GM21423 (cell line): Measurements from ENCODE around the gene PCDHGA9.
"Not testable (repeated sequence)": the region's sequence is repeated elsewhere in the genome, so short reads cannot be mapped to it uniquely, and the experiment has no call there.

Experiments used
- ATAC-seq: cut with Tn5 transposase; IDR thresholded peaks from one replicate; pipeline ENCODE4 v1.9.1; 2021; ENCODE audit warnings: mild to moderate bottlenecking, moderate library complexity; ENCODE audit not compliant: unreplicated experiment

PCDHGA9 gene

GRCh38 chr5:141383345-141383744, 19.2 kb upstream of the PCDHGA9 start:
- no peak for ATAC-seq

GRCh38 chr5:141384471-141385267, 17.9 kb upstream of the PCDHGA9 start:
- ATAC-seq: no peak

DNA sequence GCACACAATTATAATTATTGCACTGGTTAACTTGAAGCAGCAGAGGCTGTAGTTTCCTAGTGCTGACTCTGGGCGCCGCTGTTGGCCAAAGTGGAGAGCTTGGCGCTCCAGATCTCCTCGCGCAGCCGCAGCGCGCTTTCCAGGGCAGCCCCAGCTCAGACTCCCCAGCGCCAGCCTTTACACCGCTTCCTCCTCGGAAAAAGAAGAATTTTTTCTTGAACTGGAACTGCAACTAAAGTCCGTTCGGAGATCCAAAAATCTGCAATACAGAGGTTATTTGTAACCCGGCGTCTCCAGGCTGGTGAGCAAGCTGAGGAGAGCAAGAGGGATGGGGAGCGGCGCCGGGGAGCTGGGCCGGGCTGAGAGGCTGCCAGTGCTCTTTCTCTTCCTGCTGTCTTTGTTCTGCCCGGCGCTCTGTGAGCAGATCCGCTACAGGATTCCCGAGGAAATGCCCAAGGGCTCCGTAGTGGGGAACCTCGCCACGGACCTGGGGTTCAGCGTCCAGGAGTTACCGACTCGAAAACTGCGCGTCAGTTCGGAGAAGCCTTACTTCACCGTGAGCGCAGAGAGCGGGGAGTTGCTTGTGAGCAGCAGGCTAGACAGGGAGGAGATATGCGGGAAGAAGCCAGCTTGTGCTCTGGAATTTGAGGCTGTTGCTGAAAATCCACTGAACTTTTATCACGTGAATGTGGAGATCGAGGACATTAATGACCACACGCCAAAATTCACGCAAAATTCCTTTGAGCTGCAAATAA, 14.8 kb upstream of the PCDHGA9 start, which contains the start of gene PCDHGB4:
PCDHGB4 (plus strand) TSS at position 142 of the 755 bp plus-strand sequence; CDS start at position 329, 187 bp downstream.
- ATAC-seq: peak; percentile 79

DNA sequence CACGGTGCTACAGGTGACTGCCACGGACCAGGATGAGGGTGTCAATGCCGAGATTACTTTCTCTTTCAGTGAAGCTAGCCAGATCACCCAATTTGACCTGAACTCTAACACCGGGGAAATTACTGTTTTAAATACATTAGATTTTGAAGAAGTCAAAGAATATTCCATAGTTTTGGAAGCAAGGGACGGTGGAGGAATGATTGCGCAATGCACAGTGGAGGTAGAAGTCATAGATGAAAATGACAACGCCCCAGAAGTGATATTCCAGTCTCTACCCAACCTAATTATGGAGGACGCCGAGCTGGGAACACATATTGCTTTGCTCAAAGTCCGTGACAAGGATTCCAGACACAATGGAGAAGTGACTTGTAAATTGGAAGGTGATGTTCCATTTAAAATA, 13.9 kb upstream of the PCDHGA9 start:
- no peak for ATAC-seq

DNA sequence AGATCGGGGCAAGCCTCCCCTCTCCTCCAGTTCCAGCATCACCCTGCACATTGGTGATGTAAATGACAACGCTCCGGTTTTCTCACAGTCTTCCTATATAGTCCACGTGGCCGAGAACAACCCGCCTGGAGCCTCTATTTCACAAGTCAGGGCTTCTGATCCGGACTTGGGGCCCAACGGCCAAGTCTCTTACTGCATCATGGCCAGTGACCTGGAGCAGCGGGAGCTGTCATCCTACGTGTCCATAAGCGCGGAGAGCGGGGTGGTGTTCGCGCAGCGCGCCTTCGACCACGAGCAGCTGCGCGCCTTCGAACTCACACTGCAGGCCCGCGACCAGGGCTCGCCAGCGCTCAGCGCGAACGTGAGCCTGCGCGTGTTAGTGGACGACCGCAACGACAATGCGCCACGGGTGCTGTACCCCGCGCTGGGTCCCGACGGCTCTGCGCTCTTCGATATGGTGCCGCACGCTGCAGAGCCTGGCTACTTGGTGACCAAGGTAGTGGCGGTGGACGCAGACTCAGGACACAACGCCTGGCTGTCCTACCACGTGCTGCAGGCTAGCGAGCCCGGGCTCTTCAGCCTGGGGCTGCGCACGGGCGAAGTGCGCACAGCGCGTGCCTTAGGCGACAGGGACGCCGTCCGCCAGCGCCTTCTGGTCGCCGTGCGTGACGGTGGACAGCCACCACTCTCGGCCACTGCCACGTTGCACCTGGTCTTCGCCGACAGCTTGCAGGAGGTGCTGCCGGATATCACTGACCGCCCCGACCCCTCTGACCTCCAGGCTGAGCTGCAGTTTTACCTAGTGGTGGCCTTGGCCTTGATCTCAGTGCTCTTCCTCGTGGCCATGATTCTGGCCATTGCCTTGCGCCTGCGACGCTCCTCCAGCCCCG, 13.2 kb upstream of the PCDHGA9 start:
- ATAC-seq: no peak

DNA sequence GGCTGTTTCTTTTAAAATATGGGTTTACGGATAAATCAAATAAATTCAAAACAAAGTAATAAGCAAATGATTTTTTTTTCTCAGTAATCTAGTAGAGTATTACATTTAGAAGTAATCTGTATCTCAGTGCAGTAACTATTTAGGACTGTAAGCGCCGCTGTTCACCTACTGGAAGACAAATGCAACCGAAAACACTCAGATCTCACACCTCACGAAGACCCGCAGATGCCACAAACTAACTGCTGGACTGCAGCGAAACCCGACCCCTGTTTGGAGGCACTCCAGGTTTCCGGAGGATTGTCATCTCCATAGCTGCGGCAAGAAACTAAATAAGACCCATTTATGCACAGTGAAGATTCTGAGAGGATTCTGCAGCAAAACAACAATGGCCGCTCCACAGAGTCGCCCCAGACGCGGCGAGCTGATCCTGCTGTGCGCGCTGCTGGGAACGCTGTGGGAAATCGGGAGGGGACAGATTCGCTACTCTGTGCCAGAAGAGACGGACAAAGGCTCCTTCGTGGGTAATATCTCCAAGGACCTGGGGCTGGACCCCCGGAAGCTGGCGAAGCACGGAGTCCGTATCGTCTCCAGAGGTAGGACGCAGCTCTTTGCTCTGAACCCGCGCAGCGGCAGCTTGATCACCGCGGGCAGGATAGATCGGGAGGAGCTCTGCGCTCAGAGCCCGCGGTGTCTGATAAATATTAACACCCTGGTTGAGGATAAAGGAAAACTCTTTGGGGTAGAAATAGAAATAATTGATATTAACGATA, 10.0 kb upstream of the PCDHGA9 start, which contains the start of gene PCDHGA8:
PCDHGA8 (plus strand) TSS at position 205 of the 770 bp plus-strand sequence; CDS start at position 386, 181 bp downstream.
- ATAC-seq: no peak

DNA sequence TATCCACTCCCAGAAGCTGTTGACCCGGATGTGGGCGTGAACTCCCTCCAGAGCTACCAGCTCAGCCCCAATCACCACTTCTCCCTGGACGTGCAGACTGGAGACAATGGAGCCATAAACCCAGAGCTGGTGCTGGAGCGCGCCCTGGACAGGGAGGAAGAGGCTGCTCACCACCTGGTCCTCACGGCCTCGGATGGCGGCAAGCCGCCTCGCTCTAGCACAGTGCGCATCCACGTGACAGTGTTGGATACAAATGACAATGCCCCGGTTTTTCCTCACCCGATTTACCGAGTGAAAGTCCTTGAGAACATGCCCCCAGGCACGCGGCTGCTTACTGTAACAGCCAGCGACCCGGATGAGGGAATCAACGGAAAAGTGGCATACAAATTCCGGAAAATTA, 9.3 kb upstream of the PCDHGA9 start:
- no peak for ATAC-seq

DNA sequence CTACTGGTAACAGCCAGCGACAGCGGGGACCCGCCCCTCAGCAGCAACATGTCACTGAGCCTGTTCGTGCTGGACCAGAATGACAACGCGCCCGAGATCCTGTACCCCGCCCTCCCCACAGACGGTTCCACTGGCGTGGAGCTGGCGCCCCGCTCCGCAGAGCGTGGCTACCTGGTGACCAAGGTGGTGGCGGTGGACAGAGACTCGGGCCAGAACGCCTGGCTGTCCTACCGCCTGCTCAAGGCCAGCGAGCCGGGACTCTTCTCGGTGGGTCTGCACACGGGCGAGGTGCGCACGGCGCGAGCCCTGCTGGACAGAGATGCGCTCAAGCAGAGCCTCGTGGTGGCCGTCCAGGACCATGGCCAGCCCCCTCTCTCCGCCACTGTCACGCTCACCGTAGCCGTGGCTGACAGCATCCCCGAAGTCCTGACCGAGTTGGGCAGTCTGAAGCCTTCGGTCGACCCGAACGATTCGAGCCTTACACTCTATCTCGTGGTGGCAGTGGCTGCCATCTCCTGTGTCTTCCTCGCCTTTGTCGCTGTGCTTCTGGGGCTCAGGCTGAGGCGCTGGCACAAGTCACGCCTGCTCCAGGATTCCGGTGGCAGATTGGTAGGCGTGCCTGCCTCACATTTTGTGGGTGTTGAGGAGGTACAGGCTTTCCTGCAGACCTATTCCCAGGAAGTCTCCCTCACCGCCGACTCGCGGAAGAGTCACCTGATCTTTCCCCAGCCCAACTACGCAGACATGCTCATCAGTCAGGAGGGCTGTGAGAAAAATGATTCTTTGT, 8.0 kb upstream of the PCDHGA9 start:
- not testable (repeated sequence) for ATAC-seq

GRCh38 chr5:141397756-141398551, 4.6 kb upstream of the PCDHGA9 start, which contains the start of gene PCDHGB5:
TSS of gene PCDHGB5 (plus strand) at chr5:141397947. CDS start at chr5:141398128, 181 bp downstream.
- ATAC-seq: peak; percentile 90

- no peak for ATAC-seq
These were observed 4.0 kb upstream of the PCDHGA9 start for GRCh38 chr5:141398608-141399007.

DNA sequence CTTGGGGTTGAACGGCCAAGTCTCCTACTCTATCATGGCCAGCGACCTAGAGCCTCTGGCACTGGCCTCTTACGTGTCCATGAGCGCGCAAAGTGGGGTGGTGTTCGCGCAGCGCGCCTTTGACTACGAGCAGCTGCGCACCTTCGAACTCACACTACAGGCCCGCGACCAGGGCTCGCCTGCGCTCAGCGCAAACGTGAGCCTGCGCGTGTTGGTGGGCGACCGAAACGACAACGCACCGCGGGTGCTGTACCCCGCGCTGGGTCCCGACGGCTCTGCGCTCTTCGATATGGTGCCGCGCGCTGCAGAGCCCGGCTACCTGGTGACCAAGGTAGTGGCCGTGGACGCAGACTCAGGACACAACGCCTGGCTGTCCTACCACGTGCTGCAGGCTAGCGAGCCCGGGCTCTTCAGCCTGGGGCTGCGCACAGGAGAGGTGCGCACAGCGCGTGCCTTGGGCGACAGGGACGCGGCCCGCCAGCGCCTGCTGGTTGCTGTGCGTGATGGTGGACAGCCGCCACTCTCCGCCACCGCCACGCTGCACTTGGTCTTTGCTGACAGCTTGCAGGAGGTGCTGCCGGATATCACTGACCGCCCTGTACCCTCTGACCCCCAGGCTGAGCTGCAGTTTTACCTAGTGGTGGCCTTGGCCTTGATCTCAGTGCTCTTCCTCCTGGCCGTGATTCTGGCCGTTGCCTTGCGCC, 2.9 kb upstream of the PCDHGA9 start:
- no peak for ATAC-seq

DNA sequence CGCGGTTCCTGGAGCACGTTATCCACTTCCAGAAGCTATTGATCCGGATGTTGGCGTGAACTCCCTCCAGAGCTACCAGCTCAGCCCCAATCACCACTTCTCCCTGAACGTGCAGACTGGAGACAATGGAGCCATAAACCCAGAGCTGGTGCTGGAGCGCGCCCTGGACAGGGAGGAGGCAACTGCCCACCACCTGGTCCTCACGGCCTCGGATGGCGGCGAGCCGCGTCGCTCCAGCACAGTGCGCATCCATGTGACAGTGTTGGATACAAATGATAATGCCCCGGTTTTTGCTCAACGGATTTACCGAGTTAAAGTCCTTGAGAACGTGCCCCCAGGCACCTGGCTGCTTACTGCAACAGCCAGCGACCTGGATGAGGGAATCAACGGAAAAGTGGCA, 809 bp downstream of the PCDHGA9 start:
- ATAC-seq: no peak

GRCh38 chr5:141407790-141408505, 5.4 kb downstream of the PCDHGA9 start, which contains the start of gene PCDHGB6:
TSS of gene PCDHGB6 (plus strand) at chr5:141408021. CDS start at chr5:141408203, 182 bp downstream.
- peak; percentile 51 for ATAC-seq

- no peak for ATAC-seq
These were observed 7.2 kb downstream of the PCDHGA9 start for GRCh38 chr5:141409598-141410306.

GRCh38 chr5:141411575-141411974, 9.0 kb downstream of the PCDHGA9 start:
- ATAC-seq: no peak

- peak; percentile 76 for ATAC-seq
These were observed 10.4 kb downstream of the PCDHGA9 start, which contains the start of gene PCDHGA10 for GRCh38 chr5:141412854-141413539. TSS of gene PCDHGA10 (plus strand) at chr5:141412987. CDS start at chr5:141413176, 189 bp downstream.
